GM21723 (cell line): Measurements from ENCODE around the gene STIL.

Experiments
- ATAC-seq: cut with Tn5 transposase; IDR thresholded peaks from one replicate; pipeline ENCODE4 v1.9.1; 2021; ENCODE audit warnings: mild to moderate bottlenecking, moderate library complexity; ENCODE audit not compliant: unreplicated experiment

Gene STIL

DNA sequence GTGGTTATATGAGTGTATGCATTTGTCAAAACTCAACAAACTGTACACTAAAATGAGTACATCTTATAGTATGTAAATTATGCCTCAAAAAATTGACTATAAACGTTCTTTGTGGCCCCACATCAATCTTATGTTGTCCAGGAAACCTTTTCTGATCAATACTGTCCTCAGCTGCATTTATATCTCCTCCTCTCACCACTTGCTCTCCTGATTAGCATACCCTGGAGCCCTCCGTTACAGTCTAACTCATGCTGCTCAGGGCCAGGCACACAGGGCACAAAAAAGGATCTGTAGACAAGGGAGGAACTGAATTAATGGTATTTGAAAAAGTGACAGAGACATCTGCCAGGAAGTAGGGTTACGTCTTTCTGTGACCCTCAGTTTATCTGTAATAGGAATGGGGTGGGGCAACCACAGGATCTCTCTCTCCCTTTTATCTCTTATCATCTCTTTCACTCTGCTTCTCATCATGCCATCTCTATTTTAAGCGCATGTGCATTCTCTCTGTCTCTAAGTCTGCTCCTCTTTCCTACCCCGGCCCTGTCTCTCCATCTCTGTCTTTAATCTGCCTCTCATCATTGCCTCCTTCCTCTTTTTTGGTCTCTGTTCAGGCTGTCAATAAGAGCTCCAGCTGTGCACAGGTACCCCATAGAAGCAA is 74.9 kb downstream of the STIL start:
- ATAC-seq: no peak

DNA sequence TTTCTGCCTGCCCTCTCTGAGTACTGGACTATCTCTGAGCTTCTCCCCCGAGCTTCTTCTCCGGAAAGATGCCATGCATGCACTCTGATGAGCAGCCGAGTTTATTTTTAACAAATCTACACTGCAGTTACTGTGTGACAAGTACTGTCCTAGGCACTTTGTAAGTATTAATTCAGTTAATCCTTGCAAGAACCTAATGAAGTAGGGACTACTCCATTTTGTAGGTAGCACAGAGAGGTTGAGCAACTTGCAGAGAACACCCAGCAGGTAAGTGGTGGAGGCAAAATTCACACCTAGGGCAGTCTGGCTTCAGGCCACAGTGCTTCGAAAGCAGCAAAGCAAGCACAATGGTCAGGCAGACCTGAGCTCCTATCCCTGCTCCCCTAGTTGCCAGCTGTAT is 78.1 kb downstream of the STIL start:
- ATAC-seq: no peak

GRCh38 chr1:47235241-47235681 is 78.7 kb downstream of the STIL start:
- ATAC-seq: no peak

GRCh38 chr1:47233186-47233585 is 80.8 kb downstream of the STIL start:
- no peak for ATAC-seq

DNA sequence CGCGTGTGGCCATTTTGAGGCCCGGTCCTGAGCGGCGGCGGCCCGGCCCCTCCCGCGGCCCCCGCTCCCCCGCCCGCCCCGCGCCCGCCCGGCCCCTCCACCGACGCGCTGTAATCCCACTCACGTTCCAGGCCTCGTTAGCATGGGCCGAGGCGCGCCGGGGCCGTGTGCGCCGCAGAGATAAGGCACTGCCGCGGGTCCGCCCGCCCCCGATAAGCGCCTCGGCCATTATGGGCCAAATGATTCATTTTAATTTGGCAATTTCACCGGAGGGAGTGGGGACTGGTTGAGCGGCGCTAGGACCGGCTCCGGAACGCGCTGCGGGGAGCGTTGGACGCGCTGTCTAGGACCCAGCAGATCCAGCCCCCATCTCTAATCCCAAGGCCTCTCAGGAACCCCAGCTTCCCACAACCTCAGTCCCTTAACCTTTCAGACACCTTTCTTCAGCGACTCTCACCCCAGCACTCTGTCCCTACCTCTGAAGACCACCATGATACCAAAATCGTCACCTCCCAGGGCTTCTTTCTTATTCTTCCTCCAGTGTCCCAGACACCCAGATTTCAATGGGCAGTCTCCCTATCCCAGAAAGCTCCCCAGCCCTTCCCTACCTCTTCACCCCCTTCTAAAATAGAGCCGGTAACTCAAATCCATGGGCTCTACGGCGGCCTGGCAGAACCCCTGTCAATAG is 81.6 kb downstream of the STIL start, which contains the start of gene TAL1:
Gene TAL1 (minus strand): TSS at position 39 of the 688 bp plus-strand sequence. CDS start 6,337 bp downstream, outside the sequence.
- no peak for ATAC-seq

GRCh38 chr1:47231301-47232186 is 82.4 kb downstream of the STIL start:
- no peak for ATAC-seq

GRCh38 chr1:47230692-47231300 is 83.2 kb downstream of the STIL start:
- ATAC-seq: no peak

GRCh38 chr1:47229886-47230691 is 83.9 kb downstream of the STIL start:
- no peak for ATAC-seq

GRCh38 chr1:47229031-47229885 is 84.7 kb downstream of the STIL start:
- ATAC-seq: no peak

GRCh38 chr1:47228644-47229030 is 85.3 kb downstream of the STIL start:
- no peak for ATAC-seq

- ATAC-seq: no peak
These were observed 86.4 kb downstream of the STIL start for GRCh38 chr1:47227341-47228232.

DNA sequence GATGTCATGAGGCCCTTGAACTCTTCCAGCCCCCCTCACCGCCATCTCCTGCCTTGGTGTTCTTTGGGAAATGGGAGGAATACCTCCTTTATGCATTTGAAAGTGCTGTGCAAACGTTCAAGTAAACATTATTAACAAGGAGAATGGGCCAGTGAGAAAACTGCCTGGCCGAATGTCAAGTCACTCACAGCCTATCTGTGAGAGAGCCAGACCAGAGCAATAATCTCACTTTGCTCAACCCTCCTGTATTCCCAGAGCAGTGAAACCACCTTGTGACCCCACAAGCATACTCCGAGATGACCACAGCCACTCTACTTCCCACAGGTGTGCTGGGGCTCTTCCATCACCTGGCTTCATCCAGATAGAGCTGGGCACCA is 87.1 kb downstream of the STIL start:
- no peak for ATAC-seq

- ATAC-seq: no peak
These were observed 87.7 kb downstream of the STIL start for GRCh38 chr1:47226121-47226838.

GRCh38 chr1:47225430-47226100 is 88.4 kb downstream of the STIL start:
- no peak for ATAC-seq

DNA sequence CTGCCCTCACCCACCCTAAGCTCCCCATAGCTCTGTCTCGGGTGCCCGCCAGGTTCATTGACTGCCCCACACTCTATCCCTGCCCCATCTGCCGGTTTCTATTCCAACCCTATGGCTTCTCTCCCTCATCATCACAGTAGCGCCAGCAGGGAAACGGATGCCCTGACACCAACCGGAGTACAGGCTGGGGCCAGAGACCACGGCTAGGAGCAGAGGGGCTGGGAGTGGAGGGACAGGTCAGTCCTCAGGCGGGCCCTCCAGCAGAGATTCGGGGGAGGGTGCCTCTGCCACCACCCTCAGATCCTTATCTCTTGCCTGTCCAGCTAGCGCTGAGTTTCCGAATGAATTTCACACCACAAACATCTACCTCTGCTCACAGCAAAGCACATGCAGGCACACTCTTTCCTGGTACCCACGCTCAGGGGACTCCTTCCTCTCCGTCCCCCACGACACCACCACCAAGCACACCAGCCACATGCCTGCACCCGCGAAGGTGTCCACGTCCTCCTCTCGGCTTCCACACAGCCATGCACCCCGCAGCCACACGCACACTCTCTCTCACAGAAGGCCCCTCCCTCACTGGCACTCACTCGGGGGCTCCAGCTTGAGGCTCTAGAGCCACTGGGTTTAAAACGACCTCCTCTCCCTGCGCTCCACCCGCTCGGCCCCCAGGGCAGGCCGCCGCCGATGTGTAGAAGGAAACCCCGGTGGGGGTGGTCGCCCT is 89.1 kb downstream of the STIL start:
- no peak for ATAC-seq

- no peak for ATAC-seq
These were observed 89.8 kb downstream of the STIL start for GRCh38 chr1:47223921-47224675.
